Hindlimb muscle (tissue), 1 donor: Measurements from ENCODE around the gene ZBTB4. TPM values are rescaled to one million over a fixed set of nuclear protein-coding genes. Genes with fewer than 3 reads are reported as not detected.
"Not testable (repeated sequence)": the region's sequence is repeated elsewhere in the genome, so short reads cannot be mapped to it uniquely, and the experiment has no call there.

Source experiments
- DNase-seq: peaks from one replicate; pipeline ENCODE4 v3.0.0-alpha.2; 2013
- polyA plus RNA-seq: library from polyadenylated mRNA; unstranded; fragments of 120-200 nt; gene quantifications from one replicate; pipeline ENCODE4 v1.2.1, GENCODE V29; 2013; ENCODE audit not compliant: insufficient read length

ZBTB4 gene
- polyA plus RNA-seq, 1 donor, result 27.5 TPM

- DNase-seq, result no peak
These were observed 12.2 kb upstream of the ZBTB4 start for GRCh38 chr17:7491583-7491982.

GRCh38 chr17:7490144-7490543, 10.7 kb upstream of the ZBTB4 start:
- no peak for DNase-seq

DNA sequence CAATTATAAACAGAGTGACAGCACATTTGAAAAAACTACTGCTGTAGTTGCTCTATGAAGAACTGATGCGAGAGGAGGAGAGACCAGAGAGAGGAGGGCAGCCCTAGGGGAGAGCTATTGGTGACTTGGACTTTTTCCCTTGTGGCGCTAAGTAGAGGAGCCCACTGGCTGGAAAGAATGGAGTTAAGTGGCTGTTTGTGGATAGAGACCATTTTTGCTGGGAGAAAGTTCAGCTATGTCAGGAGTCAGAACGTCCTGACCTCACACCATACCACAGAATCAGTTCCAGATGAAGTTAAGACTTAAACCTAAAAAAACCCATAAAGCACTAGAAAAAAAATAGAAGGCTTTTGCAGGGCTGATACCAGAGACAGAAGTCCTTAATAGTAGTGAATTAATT, 6.8 kb upstream of the ZBTB4 start:
- no peak for DNase-seq

DNA sequence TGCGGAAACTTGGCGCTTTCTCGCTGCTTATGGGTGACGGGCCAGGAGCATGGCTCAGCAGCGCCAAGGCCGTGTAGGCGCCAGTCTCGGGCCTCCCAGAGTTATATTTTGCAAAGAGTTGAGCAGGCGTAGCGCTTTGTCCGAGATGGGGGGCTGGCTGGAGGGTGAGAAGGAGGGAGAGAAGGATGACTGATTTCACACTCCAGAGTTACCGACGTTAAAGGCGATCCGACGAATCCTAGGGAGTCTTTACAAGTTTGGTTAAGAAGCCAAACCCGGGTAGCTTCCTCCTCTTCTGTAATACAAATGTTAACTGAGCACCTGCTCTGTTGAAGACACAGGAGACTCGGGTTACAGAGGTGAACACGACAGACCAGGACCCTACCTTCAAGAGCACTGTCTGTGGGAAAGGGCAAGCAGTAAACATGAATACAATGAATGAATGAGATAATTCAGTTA, 5.5 kb upstream of the ZBTB4 start:
- DNase-seq, result no peak

DNA sequence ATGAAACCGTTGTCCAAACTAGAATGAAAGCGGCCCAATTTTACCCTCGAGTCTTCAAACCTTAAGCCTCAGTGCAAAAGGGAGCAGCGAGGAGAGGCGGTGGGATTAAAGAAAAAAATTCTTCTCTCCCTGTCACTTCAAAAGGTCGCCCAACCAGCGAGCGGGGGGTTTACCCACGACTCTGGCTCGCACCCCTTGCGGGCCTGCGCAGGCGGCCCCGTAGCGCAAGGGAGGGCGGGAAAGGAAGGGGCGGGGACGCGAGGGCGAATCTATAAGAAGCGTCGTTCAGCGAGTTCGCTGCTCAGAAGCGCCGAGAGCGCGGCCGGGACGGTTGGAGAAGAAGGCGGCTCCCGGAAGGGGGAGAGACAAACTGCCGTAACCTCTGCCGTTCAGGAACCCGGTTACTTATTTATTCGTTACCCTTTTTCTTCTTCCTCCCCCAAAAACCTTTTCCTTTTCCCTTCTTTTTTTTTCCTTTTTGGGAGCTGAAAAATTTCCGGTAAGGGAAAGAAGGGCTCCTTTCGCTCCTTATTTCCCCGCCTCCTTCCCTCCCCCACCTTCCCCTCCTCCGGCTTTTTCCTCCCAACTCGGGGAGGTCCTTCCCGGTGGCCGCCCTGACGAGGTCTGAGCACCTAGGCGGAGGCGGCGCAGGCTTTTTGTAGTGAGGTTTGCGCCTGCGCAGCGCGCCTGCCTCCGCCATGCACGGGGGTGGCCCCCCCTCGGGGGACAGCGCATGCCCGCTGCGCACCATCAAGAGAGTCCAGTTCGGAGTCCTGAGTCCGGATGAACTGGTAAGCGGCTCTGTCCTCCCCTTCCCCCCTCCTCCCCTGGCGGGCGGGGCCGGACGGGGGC, 4.9 kb upstream of the ZBTB4 start, which contains the start of gene POLR2A:
Gene POLR2A (plus strand): TSS at position 300 of the 852 bp plus-strand sequence.
- peak; percentile 99 for DNase-seq

DNA sequence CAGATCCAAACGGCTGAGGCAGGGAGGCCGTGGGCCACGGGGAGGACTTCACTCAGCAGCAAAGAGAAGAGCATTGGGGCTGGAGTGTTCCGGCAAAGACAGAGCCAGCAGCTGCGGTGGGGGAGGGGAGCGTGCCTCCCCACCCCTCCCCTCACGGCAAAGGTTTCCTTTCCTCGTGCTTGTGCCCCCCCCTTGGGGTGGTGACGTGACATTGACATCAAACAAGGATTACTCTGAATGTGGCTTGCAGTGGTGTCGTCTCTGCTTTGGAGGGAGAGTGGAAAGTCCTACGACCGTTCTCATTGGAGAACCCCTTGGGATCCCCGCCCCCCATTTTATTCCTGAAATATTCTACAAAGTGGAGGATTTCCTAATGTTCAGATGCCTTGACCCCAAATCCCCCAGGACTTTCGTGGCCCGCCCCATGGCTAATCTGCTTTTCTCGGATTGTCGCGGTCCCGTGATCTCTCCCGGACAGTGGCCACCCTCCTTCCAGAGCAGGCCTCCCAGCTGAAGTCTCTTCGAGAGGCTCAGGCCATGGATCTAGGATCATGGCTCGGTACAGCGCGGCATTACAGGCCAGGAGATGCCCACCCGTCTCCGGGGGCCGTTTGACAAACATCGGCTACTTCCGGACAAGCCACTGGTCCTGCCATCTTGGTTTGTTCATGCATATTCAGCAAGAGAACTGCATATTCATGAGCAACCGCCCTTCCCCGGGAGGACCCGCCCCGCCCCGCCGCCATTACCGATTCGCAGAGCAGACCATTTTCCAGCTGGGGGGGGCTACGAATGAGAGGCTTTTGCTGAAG, 4.0 kb upstream of the ZBTB4 start:
- peak; percentile 92 for DNase-seq

DNA sequence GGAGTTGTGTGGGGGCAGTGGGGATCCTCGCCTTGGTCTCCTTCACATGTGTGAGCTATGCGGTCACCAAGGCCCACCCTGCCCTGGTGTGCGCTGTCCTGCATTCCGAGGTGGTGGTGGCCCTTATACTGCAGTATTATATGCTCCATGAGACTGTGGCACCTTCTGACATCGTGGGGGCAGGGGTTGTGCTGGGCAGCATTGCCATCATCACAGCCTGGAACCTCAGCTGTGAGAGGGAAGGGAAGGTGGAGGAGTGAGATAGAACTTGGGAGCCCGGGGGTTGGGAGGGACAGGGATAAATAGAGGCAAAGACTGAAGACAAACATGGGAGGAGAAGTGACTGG, 3.3 kb upstream of the ZBTB4 start:
- DNase-seq, result not testable (repeated sequence)

- DNase-seq, result not testable (repeated sequence)
These were observed 2.7 kb upstream of the ZBTB4 start for GRCh38 chr17:7481842-7482741.

DNA sequence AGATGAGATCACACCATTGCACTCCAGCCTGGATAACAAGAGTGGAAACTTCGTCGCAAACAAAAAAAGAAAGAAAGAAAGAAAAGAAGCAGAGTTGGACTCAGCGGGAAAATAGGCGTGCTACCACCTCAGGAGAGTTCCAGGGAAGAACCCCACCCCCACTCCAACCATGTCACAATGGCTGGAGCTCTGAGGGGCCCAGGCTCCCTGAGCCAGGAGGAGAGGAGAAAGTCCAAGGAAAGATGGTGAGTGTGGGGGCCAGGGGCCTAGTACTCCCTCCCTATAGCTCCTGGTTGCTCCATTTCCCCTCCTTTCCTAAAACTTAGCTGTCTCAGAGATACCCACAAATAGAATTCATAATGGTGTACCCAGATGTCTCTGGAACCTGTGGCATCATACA, 1.8 kb upstream of the ZBTB4 start, which contains the start of gene SLC35G6:
Gene SLC35G6 (plus strand): TSS at position 172 of the 400 bp plus-strand sequence. CDS start 71 bp downstream, at position 243.
- not testable (repeated sequence) for DNase-seq

GRCh38 chr17:7480089-7480384, 606 bp upstream of the ZBTB4 start:
- no peak for DNase-seq

GRCh38 chr17:7478276-7479212, 887 bp downstream of the ZBTB4 start:
- peak; percentile 51 for DNase-seq

GRCh38 chr17:7477392-7478275, 1.8 kb downstream of the ZBTB4 start:
- DNase-seq, result no peak

- DNase-seq, result no peak
These were observed 2.5 kb downstream of the ZBTB4 start for GRCh38 chr17:7476951-7477350.

GRCh38 chr17:7476494-7476893, 2.9 kb downstream of the ZBTB4 start:
- DNase-seq, result no peak

GRCh38 chr17:7475764-7476422, 3.5 kb downstream of the ZBTB4 start:
- DNase-seq, result no peak

GRCh38 chr17:7474767-7475166, 4.7 kb downstream of the ZBTB4 start:
- not testable (repeated sequence) for DNase-seq

DNA sequence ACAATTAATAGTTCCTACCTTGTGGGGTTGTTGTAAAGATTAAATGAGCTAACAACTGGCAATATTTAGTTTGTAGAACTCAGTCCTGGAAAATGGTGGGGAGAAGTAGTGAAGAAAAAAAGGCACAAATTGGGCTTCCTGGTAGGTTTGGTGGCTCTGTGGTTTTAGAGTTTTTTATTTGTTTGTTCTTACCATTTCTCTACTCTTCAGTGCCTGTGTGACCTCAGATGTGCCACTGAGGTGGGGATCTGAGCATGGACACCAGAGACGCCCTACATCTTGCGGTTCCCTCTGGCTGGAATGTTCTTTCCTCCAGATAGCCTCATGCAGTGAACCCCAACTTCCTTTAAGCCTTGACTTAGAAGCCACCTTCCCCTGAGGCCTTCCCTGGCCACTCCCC, 7.7 kb downstream of the ZBTB4 start:
- DNase-seq, result no peak

GRCh38 chr17:7470457-7470973, 8.9 kb downstream of the ZBTB4 start:
- not testable (repeated sequence) for DNase-seq

- DNase-seq, result not testable (repeated sequence)
These were observed 9.6 kb downstream of the ZBTB4 start for GRCh38 chr17:7469843-7470242.
